Measurements from ENCODE around the gene PRDM15.

Gene PRDM15

GRCh38 chr21:41866274-41866809, 12.8 kb downstream of the PRDM15 start:
- DNase-seq (ENCODE audit: low read depth in 2 of 3, low spot score in 2 of 3): no peak

- DNase-seq (ENCODE audit: low read depth in 2 of 3, low spot score in 2 of 3): no peak
Observed at GRCh38 chr21:41865002-41865777, 14.0 kb downstream of the PRDM15 start.

GRCh38 chr21:41864311-41865001, 14.7 kb downstream of the PRDM15 start:
- no peak for DNase-seq (ENCODE audit: low read depth in 2 of 3, low spot score in 2 of 3)

DNA sequence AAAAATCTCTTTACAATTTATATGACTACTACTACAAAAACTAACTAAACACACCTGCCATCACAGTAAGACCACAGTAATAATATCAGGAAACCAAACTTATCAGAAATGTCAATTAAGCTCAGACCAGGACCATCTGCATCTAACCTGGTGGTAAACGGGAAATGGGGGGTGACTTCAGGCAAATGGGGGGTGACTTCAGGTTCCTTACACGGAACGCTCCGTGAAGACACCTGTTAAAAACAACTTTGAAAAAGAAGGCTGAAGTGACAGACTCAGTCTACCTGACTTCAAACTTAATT, 15.8 kb downstream of the PRDM15 start:
- no peak for DNase-seq (ENCODE audit: low read depth in 2 of 3, low spot score in 2 of 3)

DNA sequence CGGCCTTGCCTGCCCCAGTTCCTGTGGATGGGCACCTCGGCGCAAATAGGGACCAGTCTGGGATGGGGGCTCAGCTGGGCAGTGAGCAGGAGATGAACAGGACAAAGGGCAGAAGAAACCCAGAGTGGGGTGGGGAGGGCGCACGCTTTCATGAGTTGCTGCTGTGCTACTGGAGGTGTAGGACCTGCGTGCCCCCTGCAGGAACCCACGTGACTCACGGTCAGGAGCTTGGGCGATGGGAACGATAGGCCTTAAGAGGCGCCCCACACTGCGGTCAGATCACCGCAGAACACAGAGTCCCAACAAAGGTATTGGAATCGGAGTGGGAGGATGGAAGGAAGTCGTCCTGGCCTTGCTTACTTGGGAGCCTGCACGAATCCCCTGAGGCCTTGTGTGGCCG, 17.2 kb downstream of the PRDM15 start:
- no peak for DNase-seq (ENCODE audit: low read depth in 2 of 3, low spot score in 2 of 3)

DNA sequence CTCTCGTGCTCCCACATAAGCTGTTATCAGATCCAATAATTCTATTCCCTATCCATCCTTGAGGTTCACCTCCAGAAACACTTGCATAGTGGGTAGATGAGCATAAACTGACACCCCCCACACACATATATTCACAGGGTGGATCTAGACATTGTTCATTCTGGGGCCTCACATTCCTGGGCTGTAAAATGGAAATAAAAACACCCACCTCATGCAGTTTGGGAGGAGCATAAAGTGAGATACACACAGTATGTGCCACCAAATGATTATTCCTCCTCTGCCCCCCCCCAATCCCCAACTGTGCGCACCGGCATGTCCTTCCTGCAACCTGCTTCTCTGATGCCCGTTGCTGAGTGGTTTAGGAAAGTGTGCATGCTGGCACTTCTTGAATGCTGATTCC, 17.9 kb downstream of the PRDM15 start:
- no peak for DNase-seq (ENCODE audit: low read depth in 2 of 3, low spot score in 2 of 3)

DNA sequence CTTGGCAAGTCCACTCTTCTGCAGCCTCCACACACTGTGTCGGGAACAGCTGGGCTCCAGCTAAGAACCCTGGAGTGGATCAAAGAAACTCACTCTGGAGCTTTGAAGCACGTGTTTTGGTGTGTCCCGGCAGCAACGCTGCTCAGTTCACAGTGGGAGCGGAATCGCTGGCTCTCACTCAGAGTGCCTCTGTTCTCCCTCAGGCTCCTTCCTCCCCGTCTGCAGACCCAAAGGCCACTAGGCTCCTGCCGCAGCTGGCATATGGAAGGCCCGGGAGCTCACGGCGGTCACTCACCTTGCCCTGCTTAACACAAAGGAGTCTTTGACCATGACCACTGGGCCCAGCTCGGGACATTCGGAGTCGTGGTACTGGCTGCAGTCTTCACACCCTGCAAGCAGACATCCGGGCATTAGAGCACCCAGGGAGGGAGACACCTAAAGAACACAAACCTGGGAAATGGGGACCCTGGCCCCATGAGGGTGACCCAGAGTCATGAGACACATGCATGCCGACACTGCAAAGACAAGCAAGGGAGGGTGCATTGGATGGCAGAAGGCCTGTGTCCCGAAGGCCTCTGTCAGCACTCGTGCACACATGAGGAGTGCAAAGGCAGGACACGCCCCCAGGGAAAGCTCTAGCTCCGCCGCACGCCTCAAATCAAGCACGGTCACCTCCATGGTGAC, 19.7 kb downstream of the PRDM15 start:
- DNase-seq (ENCODE audit: low read depth in 2 of 3, low spot score in 2 of 3): no peak

- DNase-seq (ENCODE audit: low read depth in 2 of 3, low spot score in 2 of 3): no peak
Observed at GRCh38 chr21:41858466-41859296, 20.5 kb downstream of the PRDM15 start.

DNA sequence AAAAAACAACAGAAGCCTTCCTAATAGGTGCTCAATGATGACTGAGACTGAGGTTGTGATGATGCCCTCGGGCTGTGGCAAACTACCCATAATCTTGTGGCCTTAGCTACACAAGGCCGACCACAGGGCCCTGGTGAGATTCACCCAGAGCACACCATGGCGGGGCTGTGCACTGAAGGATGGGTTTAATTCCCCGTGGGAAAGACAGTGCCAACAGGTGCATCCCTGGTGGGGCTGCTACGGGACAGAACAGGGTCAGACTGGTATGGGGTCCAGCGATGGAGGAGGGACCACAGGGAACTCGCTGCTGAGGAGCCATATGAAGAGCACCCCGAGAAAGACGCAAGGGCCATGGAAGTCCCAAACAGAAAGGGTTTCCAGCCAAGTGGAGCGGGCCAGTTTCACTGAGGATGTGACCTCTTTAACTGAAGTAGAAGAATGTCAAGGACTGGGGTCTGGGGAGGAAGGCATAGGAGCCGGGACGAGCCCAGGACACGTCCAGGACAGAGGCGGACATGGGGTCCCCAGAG, 21.3 kb downstream of the PRDM15 start:
- no peak for DNase-seq (ENCODE audit: low read depth in 2 of 3, low spot score in 2 of 3)

DNA sequence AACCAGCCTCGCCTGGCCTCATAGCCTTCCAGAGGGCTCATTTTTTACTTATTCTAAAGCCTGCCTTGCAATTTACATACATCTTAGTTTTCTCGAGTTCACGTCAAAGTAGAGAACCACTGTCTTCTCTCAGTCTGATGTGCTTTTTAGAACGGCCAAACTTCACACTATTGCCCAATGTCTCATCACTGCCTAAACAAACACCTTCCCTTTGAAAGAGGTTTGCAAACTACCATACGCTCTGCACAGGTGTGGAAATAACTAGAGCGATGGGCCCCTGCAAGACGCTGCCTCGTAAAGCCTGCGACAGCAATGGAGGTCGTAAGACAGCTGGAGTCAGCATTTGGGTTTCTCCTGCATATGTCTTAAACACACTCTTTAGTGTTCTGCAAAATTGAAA, 22.6 kb downstream of the PRDM15 start:
- DNase-seq (ENCODE audit: low read depth in 2 of 3, low spot score in 2 of 3): no peak

- DNase-seq (ENCODE audit: low read depth in 2 of 3, low spot score in 2 of 3): no peak
Observed at GRCh38 chr21:41854426-41854995, 24.6 kb downstream of the PRDM15 start.

DNA sequence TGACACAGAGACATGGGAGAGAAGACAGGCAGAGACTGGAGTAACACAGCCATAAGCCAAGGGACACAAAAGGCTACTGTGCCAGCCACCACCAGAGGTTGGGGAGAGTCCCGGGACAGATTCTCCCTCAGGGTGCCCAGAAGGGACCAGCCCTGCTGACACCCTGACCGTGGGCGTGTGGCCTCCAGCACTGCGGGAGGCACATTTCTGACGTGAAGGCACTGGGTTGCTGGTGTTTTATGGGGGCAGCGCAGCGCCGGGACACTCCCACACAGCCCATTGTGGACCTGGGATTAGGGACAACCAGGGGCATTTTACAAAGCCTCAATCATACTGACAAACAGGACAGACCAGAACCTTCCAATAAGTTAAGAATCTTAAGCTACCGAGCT, 26.2 kb downstream of the PRDM15 start:
- no peak for DNase-seq (ENCODE audit: low read depth in 2 of 3, low spot score in 2 of 3)

GRCh38 chr21:41852151-41852928, 26.8 kb downstream of the PRDM15 start:
- no peak for DNase-seq (ENCODE audit: low read depth in 2 of 3, low spot score in 2 of 3)

GRCh38 chr21:41851090-41851790, 27.9 kb downstream of the PRDM15 start:
- DNase-seq (ENCODE audit: low read depth in 2 of 3, low spot score in 2 of 3): no peak

DNA sequence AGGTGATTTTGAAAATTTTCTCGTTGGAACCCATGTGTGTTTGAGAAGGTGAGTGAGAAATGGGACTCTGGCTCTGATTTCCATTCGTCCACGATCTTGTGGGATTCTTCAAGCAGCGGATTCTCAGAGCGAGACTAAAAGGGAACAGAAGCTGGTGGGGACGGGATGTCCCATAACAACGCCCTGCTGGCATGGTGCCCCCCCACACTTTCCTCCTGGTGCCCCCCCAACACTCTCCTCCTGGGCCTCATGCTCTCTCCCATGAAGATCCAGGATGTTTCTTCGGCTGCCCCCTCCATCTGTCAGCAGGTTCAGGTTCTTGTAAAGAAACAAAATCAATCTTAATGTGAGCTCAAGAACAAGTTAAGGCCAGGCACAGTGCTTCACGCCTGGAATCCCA, 29.1 kb downstream of the PRDM15 start:
- no peak for DNase-seq (ENCODE audit: low read depth in 2 of 3, low spot score in 2 of 3)

DNA sequence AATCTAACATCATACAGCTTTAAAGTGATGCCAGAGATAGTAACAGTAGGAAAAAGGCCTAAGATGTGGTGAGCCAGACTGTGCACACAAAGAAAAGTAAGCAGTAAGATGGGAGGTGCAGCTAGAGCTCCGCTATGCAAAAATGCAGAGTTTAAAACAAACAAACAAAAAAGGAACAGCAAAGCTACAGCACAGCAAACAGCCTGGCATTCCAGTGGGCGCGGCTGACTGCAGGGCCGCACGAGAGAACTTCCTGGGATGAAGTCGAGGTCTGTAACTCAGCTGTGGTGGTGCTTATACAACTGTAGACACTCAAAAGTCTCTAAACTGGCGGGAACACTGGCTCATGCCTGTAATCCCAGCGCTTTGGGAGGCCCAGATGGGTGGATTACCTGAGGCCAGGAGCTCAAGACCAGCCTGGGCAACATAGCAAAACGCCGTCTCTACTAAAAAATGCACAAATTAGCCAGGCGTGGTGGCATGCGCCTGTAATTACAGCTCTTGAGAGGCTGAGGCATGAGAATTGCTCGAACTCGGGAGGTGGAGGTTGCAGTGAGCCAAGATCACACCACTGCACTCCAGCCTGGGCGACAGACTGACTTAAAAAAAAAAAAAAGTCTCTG, 30.1 kb downstream of the PRDM15 start:
- DNase-seq (ENCODE audit: low read depth in 2 of 3, low spot score in 2 of 3): no peak

GRCh38 chr21:41848533-41848932, 30.6 kb downstream of the PRDM15 start:
- DNase-seq (ENCODE audit: low read depth in 2 of 3, low spot score in 2 of 3): no peak

- no peak for DNase-seq (ENCODE audit: low read depth in 2 of 3, low spot score in 2 of 3)
Observed at GRCh38 chr21:41847066-41847804, 31.9 kb downstream of the PRDM15 start.

Data from activated CD8-positive, alpha-beta memory T cell treated with anti-CD3 and anti-CD28 coated beads for 48 hours (primary cell).